ENCODE data around the gene SLC6A8. TPM values are rescaled to one million over a fixed set of nuclear protein-coding genes. Genes with fewer than 3 reads are reported as not detected.
"Not testable (repeated sequence)": the region's sequence is repeated elsewhere in the genome, so short reads cannot be mapped to it uniquely, and the experiment has no call there.

The SLC6A8 gene
- total and polyA plus RNA-seq, 2 donors (not counting 1 experiment from before 2014, with no cell fraction given), result 0.49 to 2.9 TPM

DNA sequence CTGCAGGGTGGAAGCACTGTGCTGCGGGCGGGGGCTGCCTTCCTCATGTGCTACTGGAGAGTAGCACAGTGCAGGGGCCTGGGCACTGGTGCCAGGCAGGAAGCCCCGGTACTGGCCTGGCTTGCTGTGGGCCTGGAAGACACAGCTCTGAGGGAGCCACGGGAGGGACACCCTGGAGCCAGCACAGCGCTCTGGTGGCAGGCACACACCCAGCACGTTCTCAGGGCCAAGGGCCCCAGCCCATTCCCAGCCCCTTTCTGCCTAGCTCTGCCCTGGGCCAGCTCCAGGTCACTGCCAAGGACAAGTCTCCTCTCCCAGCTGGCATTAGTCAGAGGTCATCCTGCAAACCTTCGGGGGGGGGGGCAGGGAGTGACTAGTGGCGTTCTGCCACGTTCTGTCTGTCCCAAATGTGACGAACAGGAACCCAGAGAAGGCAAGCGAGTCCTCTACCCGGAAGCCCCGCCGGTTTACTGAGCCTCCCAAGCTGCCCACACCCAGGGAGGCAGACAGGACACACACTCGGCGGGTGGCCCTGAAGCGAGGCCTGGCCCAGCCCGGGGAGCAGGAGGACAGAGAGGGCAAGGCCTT is 12.2 kb downstream of the SLC6A8 start:
- H3K4me3 ChIP-seq (ENCODE audit: control extremely low read depth in 1 of 5, extremely low read depth in 1 of 5, insufficient read depth in 1 of 5, low read depth in 2 of 5, low read length in 4 of 5); H3K9me3 Mint-ChIP-seq (ENCODE audit: insufficient read depth); H3K9me3 ChIP-seq (ENCODE audit: control extremely low read depth in 1 of 3, control insufficient read depth in 2 of 3, insufficient read depth in 1 of 3, low read length in 2 of 3); ATAC-seq (ENCODE audit: low read depth); H3K4me3 Mint-ChIP-seq; CTCF ChIA-PET; H3K9ac ChIP-seq (ENCODE audit: low read length); H3K4me1 Mint-ChIP-seq; H3K27me3 Mint-ChIP-seq; H3K79me2 ChIP-seq (ENCODE audit: control insufficient read depth, insufficient read depth, low read length); H3K4me2 ChIP-seq (replicated peaks; ENCODE audit: low read depth, low read length, poor library complexity, severe bottlenecking); H2AFZ ChIP-seq (ENCODE audit: insufficient read depth, low read depth, low read length, poor library complexity, severe bottlenecking); H3K27ac Mint-ChIP-seq; H3K27ac ChIP-seq (ENCODE audit: low read length in 2 of 2); intact Hi-C loops (cut with micrococcal nuclease); H3K27me3 ChIP-seq (replicated peaks in 1 of 4; ENCODE audit: control extremely low read depth in 1 of 4, control insufficient read depth in 3 of 4, insufficient read depth in 4 of 4, low read length in 3 of 4); DNase-seq; H3K4me1 ChIP-seq (ENCODE audit: control insufficient read depth in 2 of 2, insufficient read depth in 2 of 2, low read length in 2 of 2): not testable (repeated sequence)
- POLR2A ChIA-PET, result interaction anchor here (0.6 kb wide), 1 partner anchor 45 kb away, joined by 3 read pairs; no protein-coding TSS in a partner anchor
- H4K20me1 ChIP-seq (ENCODE audit: control insufficient read depth, insufficient read depth, low read length, poor library complexity, severe bottlenecking), result peaks cover 14% of the 10 kb centered on the region
- H3K36me3 ChIP-seq (replicated peaks in 1 of 2; ENCODE audit: control extremely low read depth in 1 of 2, control insufficient read depth in 1 of 2, extremely low read depth in 1 of 2, insufficient read depth in 2 of 2, low read length in 1 of 2), result peaks cover 0 to 16% of the 10 kb centered on the region in 2 experiments
- 98% methylated on average over 13 of the region's 18 CpGs for WGBS (ENCODE audit: insufficient coverage)

DNA sequence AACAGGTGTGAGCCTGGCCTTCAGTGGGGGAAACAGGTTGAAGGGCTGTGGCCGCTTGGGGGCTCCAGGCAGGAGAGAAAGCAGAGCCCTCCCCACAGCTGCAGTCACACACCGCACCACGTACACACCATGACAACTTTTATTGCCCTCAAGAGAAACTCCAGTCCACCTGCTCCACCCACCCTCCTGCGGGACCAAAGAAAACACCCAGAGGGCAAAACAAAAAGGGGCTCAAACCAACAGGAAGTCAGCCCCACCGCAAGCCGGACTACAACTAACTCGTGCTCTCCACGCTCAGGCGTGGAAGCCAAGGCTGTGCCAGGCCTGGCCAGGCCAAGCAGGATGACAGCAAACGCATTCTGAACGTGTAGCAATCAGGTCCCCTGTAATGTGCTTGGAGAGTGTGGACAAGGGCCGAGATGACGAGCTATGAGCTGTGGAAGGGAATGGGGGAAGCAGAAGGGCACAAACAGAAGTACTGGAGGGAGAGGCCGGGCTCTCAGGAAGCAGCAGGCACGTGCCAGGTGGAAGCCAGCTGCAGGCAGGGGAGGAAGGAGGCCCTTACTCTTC is 12.7 kb downstream of the SLC6A8 start:
- Histone ChIP-seq H3K79me2 (ENCODE audit: control insufficient read depth, insufficient read depth, low read length) (no peaks in the 10 kb centered on the region), H3K4me2 (replicated peaks; ENCODE audit: low read depth, low read length, poor library complexity, severe bottlenecking) (no peak overlapping the region), H2AFZ (ENCODE audit: insufficient read depth, low read depth, low read length, poor library complexity, severe bottlenecking) (no peak overlapping the region), H3K36me3 (replicated peaks in 1 of 2; ENCODE audit: control extremely low read depth in 1 of 2, control insufficient read depth in 1 of 2, extremely low read depth in 1 of 2, insufficient read depth in 2 of 2, low read length in 1 of 2) (peaks cover 0 to 16% of the 10 kb centered on the region in 2 experiments), H4K20me1 (ENCODE audit: control insufficient read depth, insufficient read depth, low read length, poor library complexity, severe bottlenecking) (peaks cover 19% of the 10 kb centered on the region), H3K9me3 (ENCODE audit: control extremely low read depth in 1 of 3, control insufficient read depth in 2 of 3, insufficient read depth in 1 of 3, low read length in 2 of 3) (no peaks in the 10 kb centered on the region), H3K27me3 (replicated peaks in 1 of 4; ENCODE audit: control extremely low read depth in 1 of 4, control insufficient read depth in 3 of 4, insufficient read depth in 4 of 4, low read length in 3 of 4) (no peaks in the 10 kb centered on the region), H3K4me1 (ENCODE audit: control insufficient read depth in 2 of 2, insufficient read depth in 2 of 2, low read length in 2 of 2) (no peaks in the 10 kb centered on the region), H3K9ac (ENCODE audit: low read length) (no peak overlapping the region), H3K27ac (ENCODE audit: low read length in 2 of 2) (no peak overlapping the region), H3K4me3 (ENCODE audit: control extremely low read depth in 1 of 5, extremely low read depth in 1 of 5, insufficient read depth in 1 of 5, low read depth in 2 of 5, low read length in 4 of 5) (no peak overlapping the region)
- Mint-ChIP-seq H3K9me3 (ENCODE audit: insufficient read depth) (no peaks in the 10 kb centered on the region), H3K4me3 (no peak overlapping the region), H3K27me3 (no peaks in the 10 kb centered on the region), H3K4me1 (no peaks in the 10 kb centered on the region), H3K27ac (no peak overlapping the region)
- no peak for ATAC-seq (ENCODE audit: low read depth)
- DNase-seq, result no peak
- 89% methylated on average over 5 of the region's 15 CpGs for WGBS (ENCODE audit: insufficient coverage)
- POLR2A ChIA-PET, result no interaction called here
- intact Hi-C loops (cut with micrococcal nuclease), result no loop called here
- TF ChIP-seq CTCF (IDR thresholded peaks at IDR 0.05) (no peak), EZH2 (IDR thresholded peaks at IDR 0.05; ENCODE audit: borderline replicate concordance, insufficient read depth, low read depth, low read length, poor library complexity, severe bottlenecking) (no peak)
- CTCF ChIA-PET, result no interaction called here

All from B cell (primary cell).